Glutamatergic neuron (in vitro differentiated cells): ENCODE measurements around the gene C20orf144. TPM values are rescaled to one million over a fixed set of nuclear protein-coding genes. Genes with fewer than 3 reads are reported as not detected.
A peak's percentile ranks its signal among the peaks of the same experiment; 100 is the strongest.

ENCODE experiments used
- DNase-seq: peaks from one replicate; pipeline ENCODE4 v3.0.0; 2022
- H3K27ac Mint-ChIP-seq: one replicate; pipeline ENCODE4 v1.8.0; 2020; ENCODE audit warnings: mild to moderate bottlenecking, mixed read lengths, inconsistent platforms; ENCODE audit not compliant: unreplicated experiment
- H3K27me3 Mint-ChIP-seq: one replicate; pipeline ENCODE4 v1.8.0; 2020; ENCODE audit warnings: mild to moderate bottlenecking, moderate library complexity, mixed read lengths, inconsistent platforms; ENCODE audit not compliant: unreplicated experiment
- H3K36me3 Mint-ChIP-seq: one replicate; pipeline ENCODE4 v1.8.0; 2020; ENCODE audit warnings: mild to moderate bottlenecking, mixed read lengths, inconsistent platforms; ENCODE audit not compliant: unreplicated experiment
- H3K4me1 Mint-ChIP-seq: one replicate; pipeline ENCODE4 v1.8.0; 2020; ENCODE audit warnings: mild to moderate bottlenecking, low read depth, mixed read lengths, inconsistent platforms; ENCODE audit not compliant: unreplicated experiment
- H3K4me3 Mint-ChIP-seq: one replicate; pipeline ENCODE4 v1.8.0; 2020; ENCODE audit warnings: mild to moderate bottlenecking, mixed read lengths, inconsistent platforms; ENCODE audit not compliant: unreplicated experiment
- H3K9me3 Mint-ChIP-seq: one replicate; pipeline ENCODE4 v1.8.0; 2020; ENCODE audit warnings: mild to moderate bottlenecking, moderate library complexity, mixed read lengths, inconsistent platforms; ENCODE audit not compliant: unreplicated experiment
- CTCF ChIP-seq: fragments of 200-600 bp; sonication (generic); IDR thresholded peaks from one replicate; pipeline ENCODE4 v1.5.0; 2021; ENCODE audit not compliant: partially characterized antibody, unreplicated experiment
- total RNA-seq: library from RNA; stranded (reverse); fragmentation: NEBNext Ultra II Directional; extraction: Animal tissue kit (Norgen Biotek cat#: 25700); gene quantifications from one replicate; pipeline ENCODE4 v1.2.1, GENCODE V29; 2021; ENCODE audit not compliant: unreplicated experiment

C20orf144 gene
- total RNA-seq, 1 donor from 2014 or later, result not detected

- Mint-ChIP-seq H3K27ac (no peak overlapping the region), H3K36me3 (no peaks in the 10 kb centered on the region), H3K27me3 (peaks cover 9% of the 10 kb centered on the region), H3K9me3 (peaks cover 20% of the 10 kb centered on the region), H3K4me3 (no peak overlapping the region), H3K4me1 (peaks cover 27% of the 10 kb centered on the region)
- peak; percentile 11 for DNase-seq
- no peak for TF ChIP-seq CTCF
These were observed 5.9 kb upstream of the C20orf144 start for GRCh38 chr20:33656010-33656782.

- no peaks in the 10 kb centered on the region for H3K36me3 Mint-ChIP-seq
- no peak for TF ChIP-seq CTCF
- H3K27ac Mint-ChIP-seq, result no peak overlapping the region
- peaks cover 15% of the 10 kb centered on the region for H3K9me3 Mint-ChIP-seq
- H3K27me3 Mint-ChIP-seq, result peaks cover 6% of the 10 kb centered on the region
- H3K4me3 Mint-ChIP-seq, result peak overlapping the region; percentile 30
- peak; percentile 30 for DNase-seq
- H3K4me1 Mint-ChIP-seq, result peaks cover 19% of the 10 kb centered on the region
These were observed 5.1 kb upstream of the C20orf144 start for GRCh38 chr20:33656783-33657703.

- Mint-ChIP-seq H3K27ac (no peak overlapping the region), H3K27me3 (peaks cover 7% of the 10 kb centered on the region), H3K4me3 (no peak overlapping the region), H3K4me1 (peaks cover 17% of the 10 kb centered on the region), H3K36me3 (no peaks in the 10 kb centered on the region), H3K9me3 (peaks cover 14% of the 10 kb centered on the region)
- peak; percentile 11 for DNase-seq
- TF ChIP-seq CTCF, result no peak
These were observed 4.4 kb upstream of the C20orf144 start for GRCh38 chr20:33657704-33658095.

- H3K27me3 Mint-ChIP-seq, result peaks cover 8% of the 10 kb centered on the region
- no peaks in the 10 kb centered on the region for H3K36me3 Mint-ChIP-seq
- TF ChIP-seq CTCF, result no peak
- peaks cover 14% of the 10 kb centered on the region for H3K4me1 Mint-ChIP-seq
- H3K4me3 Mint-ChIP-seq, result no peak overlapping the region
- DNase-seq, result peak; percentile 10
- H3K9me3 Mint-ChIP-seq, result peaks cover 13% of the 10 kb centered on the region
- no peak overlapping the region for H3K27ac Mint-ChIP-seq
These were observed 3.6 kb upstream of the C20orf144 start for GRCh38 chr20:33658510-33658909.
